ENCODE data around the gene SKAP2. TPM values are rescaled to one million over a fixed set of nuclear protein-coding genes. Genes with fewer than 3 reads are reported as not detected.
A peak's percentile ranks its signal among the peaks of the same experiment; 100 is the strongest.

Gene SKAP2
- polyA plus RNA-seq, 1 donor = 31.2 TPM

DNA sequence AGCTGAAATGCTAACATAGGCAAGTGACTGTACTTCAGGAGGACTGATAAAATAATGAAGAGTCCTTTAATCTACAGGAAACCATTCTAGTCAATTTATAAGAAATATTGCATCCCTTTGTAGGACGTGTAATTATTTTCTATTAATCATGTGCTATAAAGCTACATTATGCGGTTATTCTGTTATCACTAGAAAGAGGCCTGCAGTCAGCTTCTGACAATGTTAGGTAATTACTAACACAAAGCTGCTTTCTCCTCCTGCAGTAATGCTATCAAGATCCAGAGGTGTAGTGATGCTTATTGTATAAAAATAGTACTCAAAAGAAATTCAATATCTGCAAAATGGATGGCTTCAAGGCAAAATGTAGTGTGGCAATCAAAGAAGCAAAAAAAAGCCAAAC, 191.1 kb downstream of the SKAP2 start:
- H3K4me1 ChIP-seq (ENCODE audit: control insufficient read depth, insufficient read depth, low read length) = no peaks in the 10 kb centered on the region
- no CpG with 5 or more reads among the region's 2 CpGs for WGBS (ENCODE audit: insufficient coverage, low lambda C conversion rate)
- H3K4me3 ChIP-seq (ENCODE audit: low read length) = no peak overlapping the region

GRCh38 chr7:26670841-26671240, 193.5 kb downstream of the SKAP2 start:
- WGBS (ENCODE audit: insufficient coverage, low lambda C conversion rate) = 100% methylated on average over 2 of the region's 2 CpGs
- Histone ChIP-seq H3K4me1 (ENCODE audit: control insufficient read depth, insufficient read depth, low read length) (no peaks in the 10 kb centered on the region), H3K4me3 (ENCODE audit: low read length) (no peak overlapping the region), H3K27ac (ENCODE audit: low read length) (no peak overlapping the region), H3K9me3 (ENCODE audit: control insufficient read depth, low read depth, low read length) (no peaks in the 10 kb centered on the region), H3K27me3 (ENCODE audit: control insufficient read depth, insufficient read depth, low read length) (no peaks in the 10 kb centered on the region), H3K36me3 (ENCODE audit: control insufficient read depth, insufficient read depth, low read length) (no peaks in the 10 kb centered on the region)
- DNase-seq = no peak

More for the DNA sequence above, 191.1 kb downstream of the SKAP2 start:
- DNase-seq = no peak
- Histone ChIP-seq H3K27me3 (ENCODE audit: control insufficient read depth, insufficient read depth, low read length) (no peaks in the 10 kb centered on the region), H3K36me3 (ENCODE audit: control insufficient read depth, insufficient read depth, low read length) (no peaks in the 10 kb centered on the region), H3K27ac (ENCODE audit: low read length) (no peak overlapping the region), H3K9me3 (ENCODE audit: control insufficient read depth, low read depth, low read length) (no peaks in the 10 kb centered on the region)

DNA sequence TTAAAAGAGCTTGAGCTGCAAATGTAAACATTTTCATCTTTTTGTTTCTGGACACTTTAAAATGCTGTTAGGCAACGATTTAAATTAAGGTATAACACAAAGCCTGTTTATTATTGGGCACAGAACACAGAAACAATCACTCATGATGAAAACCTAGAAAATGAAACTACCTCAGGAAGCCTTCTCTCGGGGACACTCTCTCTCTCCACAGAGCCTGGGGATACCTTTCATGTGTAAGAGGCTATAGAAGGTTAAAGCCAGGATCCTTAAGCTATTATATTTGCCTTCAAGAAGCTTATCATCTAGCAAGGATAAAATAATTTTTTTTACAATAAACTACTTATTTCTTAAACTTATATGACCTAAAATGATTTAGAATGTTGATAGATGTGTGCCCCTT, 194.1 kb downstream of the SKAP2 start:
- H3K27me3 ChIP-seq (ENCODE audit: control insufficient read depth, insufficient read depth, low read length) = no peaks in the 10 kb centered on the region
- no peak for DNase-seq
- H3K4me1 ChIP-seq (ENCODE audit: control insufficient read depth, insufficient read depth, low read length) = no peaks in the 10 kb centered on the region
- no peaks in the 10 kb centered on the region for H3K36me3 ChIP-seq (ENCODE audit: control insufficient read depth, insufficient read depth, low read length)
- WGBS (ENCODE audit: insufficient coverage, low lambda C conversion rate) = 67% methylated on average over 1 of the region's 2 CpGs
- no peaks in the 10 kb centered on the region for H3K9me3 ChIP-seq (ENCODE audit: control insufficient read depth, low read depth, low read length)
- no peak overlapping the region for H3K4me3 ChIP-seq (ENCODE audit: low read length)
- H3K27ac ChIP-seq (ENCODE audit: low read length) = no peak overlapping the region

GRCh38 chr7:26668821-26669220, 195.6 kb downstream of the SKAP2 start:
- Histone ChIP-seq H3K27me3 (ENCODE audit: control insufficient read depth, insufficient read depth, low read length) (no peaks in the 10 kb centered on the region), H3K27ac (ENCODE audit: low read length) (no peak overlapping the region), H3K9me3 (ENCODE audit: control insufficient read depth, low read depth, low read length) (no peaks in the 10 kb centered on the region), H3K4me3 (ENCODE audit: low read length) (no peak overlapping the region), H3K4me1 (ENCODE audit: control insufficient read depth, insufficient read depth, low read length) (no peaks in the 10 kb centered on the region), H3K36me3 (ENCODE audit: control insufficient read depth, insufficient read depth, low read length) (no peaks in the 10 kb centered on the region)
- no peak for DNase-seq
- no CpG with 5 or more reads among the region's 4 CpGs for WGBS (ENCODE audit: insufficient coverage, low lambda C conversion rate)

DNA sequence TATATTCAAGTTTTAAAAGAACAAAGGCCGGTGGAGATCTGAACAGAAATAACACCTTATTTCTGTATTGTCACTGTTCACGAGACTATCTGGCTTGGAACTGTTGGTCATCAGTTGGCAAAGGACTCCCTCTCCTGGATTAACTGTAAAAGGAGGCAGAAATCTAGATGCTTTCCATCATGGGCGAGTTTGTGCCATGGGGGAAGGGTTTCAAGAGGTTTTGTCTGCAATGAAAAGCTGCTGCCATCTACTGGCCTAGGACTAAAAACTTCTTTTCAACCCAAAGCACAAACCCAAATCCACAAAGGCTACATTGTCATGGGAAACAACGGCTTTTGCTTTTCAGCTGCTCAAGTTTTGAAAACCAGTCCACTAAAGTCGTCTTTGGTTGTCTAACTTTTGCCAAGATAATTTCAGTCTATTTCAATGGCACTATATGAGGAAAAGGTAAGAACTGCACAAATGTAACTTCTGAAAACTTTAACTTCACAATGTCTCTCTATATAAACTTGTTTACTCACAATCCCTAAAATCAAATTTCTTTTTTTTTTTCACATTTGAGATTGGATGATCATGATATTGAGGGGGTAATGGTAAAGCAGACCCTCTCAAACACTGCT, 196.8 kb downstream of the SKAP2 start:
- no peaks in the 10 kb centered on the region for H3K4me1 ChIP-seq (ENCODE audit: control insufficient read depth, insufficient read depth, low read length)
- H3K27me3 ChIP-seq (ENCODE audit: control insufficient read depth, insufficient read depth, low read length) = no peaks in the 10 kb centered on the region
- no peak overlapping the region for H3K4me3 ChIP-seq (ENCODE audit: low read length)
- no peaks in the 10 kb centered on the region for H3K9me3 ChIP-seq (ENCODE audit: control insufficient read depth, low read depth, low read length)
- no peak overlapping the region for H3K27ac ChIP-seq (ENCODE audit: low read length)
- no peaks in the 10 kb centered on the region for H3K36me3 ChIP-seq (ENCODE audit: control insufficient read depth, insufficient read depth, low read length)
- no CpG with 5 or more reads among the region's 5 CpGs for WGBS (ENCODE audit: insufficient coverage, low lambda C conversion rate)
- peak; percentile 82 to 85 for DNase-seq

GRCh38 chr7:26664735-26665416, 199.5 kb downstream of the SKAP2 start:
- Histone ChIP-seq H3K36me3 (ENCODE audit: control insufficient read depth, insufficient read depth, low read length) (no peaks in the 10 kb centered on the region), H3K4me3 (ENCODE audit: low read length) (no peak overlapping the region), H3K27me3 (ENCODE audit: control insufficient read depth, insufficient read depth, low read length) (no peaks in the 10 kb centered on the region), H3K9me3 (ENCODE audit: control insufficient read depth, low read depth, low read length) (no peaks in the 10 kb centered on the region), H3K4me1 (ENCODE audit: control insufficient read depth, insufficient read depth, low read length) (no peaks in the 10 kb centered on the region), H3K27ac (ENCODE audit: low read length) (no peak overlapping the region)
- DNase-seq = peak; percentile 12 to 42
- no CpG with 5 or more reads among the region's 5 CpGs for WGBS (ENCODE audit: insufficient coverage, low lambda C conversion rate)

- no peak for DNase-seq
- H3K27ac ChIP-seq (ENCODE audit: low read length) = no peak overlapping the region
- WGBS (ENCODE audit: insufficient coverage, low lambda C conversion rate) = no CpG with 5 or more reads among the region's 1 CpG
Measured at GRCh38 chr7:26664274-26664673, 200.1 kb downstream of the SKAP2 start.

GRCh38 chr7:26663874-26664273, 200.5 kb downstream of the SKAP2 start:
- WGBS (ENCODE audit: insufficient coverage, low lambda C conversion rate) = no CpG with 5 or more reads among the region's 4 CpGs
- Histone ChIP-seq H3K4me1 (ENCODE audit: control insufficient read depth, insufficient read depth, low read length) (no peaks in the 10 kb centered on the region), H3K9me3 (ENCODE audit: control insufficient read depth, low read depth, low read length) (no peaks in the 10 kb centered on the region), H3K27ac (ENCODE audit: low read length) (no peak overlapping the region), H3K4me3 (ENCODE audit: low read length) (no peak overlapping the region), H3K27me3 (ENCODE audit: control insufficient read depth, insufficient read depth, low read length) (no peaks in the 10 kb centered on the region), H3K36me3 (ENCODE audit: control insufficient read depth, insufficient read depth, low read length) (no peaks in the 10 kb centered on the region)
- no peak for DNase-seq

More at GRCh38 chr7:26664274-26664673, 200.1 kb downstream of the SKAP2 start:
- Histone ChIP-seq H3K4me1 (ENCODE audit: control insufficient read depth, insufficient read depth, low read length) (no peaks in the 10 kb centered on the region), H3K27me3 (ENCODE audit: control insufficient read depth, insufficient read depth, low read length) (no peaks in the 10 kb centered on the region), H3K9me3 (ENCODE audit: control insufficient read depth, low read depth, low read length) (no peaks in the 10 kb centered on the region), H3K4me3 (ENCODE audit: low read length) (no peak overlapping the region), H3K36me3 (ENCODE audit: control insufficient read depth, insufficient read depth, low read length) (no peaks in the 10 kb centered on the region)

DNA sequence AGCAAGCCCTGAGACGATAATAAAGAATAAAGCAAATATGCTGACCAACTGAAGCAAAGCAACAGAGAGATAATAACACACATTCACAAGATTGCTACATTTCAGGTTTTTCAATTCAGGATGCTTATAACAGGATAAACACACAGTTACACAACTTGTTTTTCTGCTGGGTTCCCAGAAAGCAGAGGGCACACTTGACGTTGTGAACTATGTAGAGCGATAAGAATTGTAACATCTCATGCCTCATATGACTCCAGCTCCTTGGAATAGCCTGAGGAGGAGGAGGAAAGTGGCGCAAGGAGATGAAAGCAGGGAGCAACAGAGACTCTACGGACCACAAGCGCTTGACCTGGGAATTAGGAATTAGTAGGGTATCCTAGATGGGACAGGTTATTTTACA, 201.7 kb downstream of the SKAP2 start:
- Histone ChIP-seq H3K9me3 (ENCODE audit: control insufficient read depth, low read depth, low read length) (no peaks in the 10 kb centered on the region), H3K36me3 (ENCODE audit: control insufficient read depth, insufficient read depth, low read length) (no peaks in the 10 kb centered on the region)
- no peak for DNase-seq

GRCh38 chr7:26659121-26659520, 205.3 kb downstream of the SKAP2 start:
- 100% methylated on average over 2 of the region's 3 CpGs for WGBS (ENCODE audit: insufficient coverage, low lambda C conversion rate)
- DNase-seq = no peak
- Histone ChIP-seq H3K27ac (ENCODE audit: low read length) (no peak overlapping the region), H3K36me3 (ENCODE audit: control insufficient read depth, insufficient read depth, low read length) (no peaks in the 10 kb centered on the region), H3K27me3 (ENCODE audit: control insufficient read depth, insufficient read depth, low read length) (peaks cover 3% of the 10 kb centered on the region), H3K9me3 (ENCODE audit: control insufficient read depth, low read depth, low read length) (no peaks in the 10 kb centered on the region), H3K4me1 (ENCODE audit: control insufficient read depth, insufficient read depth, low read length) (no peaks in the 10 kb centered on the region), H3K4me3 (ENCODE audit: low read length) (no peak overlapping the region)

More for the DNA sequence above, 201.7 kb downstream of the SKAP2 start:
- Histone ChIP-seq H3K4me1 (ENCODE audit: control insufficient read depth, insufficient read depth, low read length) (no peaks in the 10 kb centered on the region), H3K27me3 (ENCODE audit: control insufficient read depth, insufficient read depth, low read length) (no peaks in the 10 kb centered on the region), H3K4me3 (ENCODE audit: low read length) (no peak overlapping the region), H3K27ac (ENCODE audit: low read length) (no peak overlapping the region)
- WGBS (ENCODE audit: insufficient coverage, low lambda C conversion rate) = 100% methylated on average over 3 of the region's 6 CpGs

Measured in large intestine (tissue), 3 donors.